Activated CD4-positive, alpha-beta T cell treated with anti-CD3 and anti-CD28 coated beads, Interleukin-2, Interleukin-4, amounts not matched to agents 100 ng/mL and 50 ng/mL, durations not matched to agents 16 hours and 8 hours (primary cell): ENCODE measurements around the gene NRARP.
"Not testable (repeated sequence)": the region's sequence is repeated elsewhere in the genome, so short reads cannot be mapped to it uniquely, and the experiment has no call there.

Experiments used
- DNase-seq: peaks from one replicate; pipeline ENCODE4 v3.0.0-alpha.2; 2020; ENCODE audit warnings: low spot score

The NRARP gene

GRCh38 chr9:137276473-137277328, 25.4 kb downstream of the NRARP start:
- DNase-seq, result no peak

GRCh38 chr9:137275588-137276472, 26.2 kb downstream of the NRARP start:
- no peak for DNase-seq

- no peak for DNase-seq
Observed at GRCh38 chr9:137275203-137275587, 26.9 kb downstream of the NRARP start.

- no peak for DNase-seq
Observed at GRCh38 chr9:137273611-137274320, 28.3 kb downstream of the NRARP start.

- no peak for DNase-seq
Observed at GRCh38 chr9:137273095-137273490, 29.0 kb downstream of the NRARP start.

GRCh38 chr9:137272241-137273094, 29.6 kb downstream of the NRARP start:
- no peak for DNase-seq

- DNase-seq, result no peak
Observed at GRCh38 chr9:137271696-137272076, 30.4 kb downstream of the NRARP start.

- DNase-seq, result no peak
Observed at GRCh38 chr9:137270929-137271695, 31.0 kb downstream of the NRARP start.

- no peak for DNase-seq
Observed at GRCh38 chr9:137269231-137269772, 32.8 kb downstream of the NRARP start.

GRCh38 chr9:137268538-137269201, 33.4 kb downstream of the NRARP start:
- DNase-seq, result no peak

- no peak for DNase-seq
Observed at GRCh38 chr9:137267933-137268355, 34.1 kb downstream of the NRARP start.

- no peak for DNase-seq
Observed at GRCh38 chr9:137266585-137267453, 35.3 kb downstream of the NRARP start.

- DNase-seq, result no peak
Observed at GRCh38 chr9:137266162-137266527, 35.9 kb downstream of the NRARP start.

GRCh38 chr9:137265496-137266161, 36.4 kb downstream of the NRARP start:
- DNase-seq, result no peak

GRCh38 chr9:137264067-137264466, 38.0 kb downstream of the NRARP start:
- no peak for DNase-seq

GRCh38 chr9:137263506-137263905, 38.6 kb downstream of the NRARP start:
- no peak for DNase-seq

- DNase-seq, result no peak
Observed at GRCh38 chr9:137262909-137263285, 39.2 kb downstream of the NRARP start.

GRCh38 chr9:137262173-137262908, 39.7 kb downstream of the NRARP start:
- DNase-seq, result not testable (repeated sequence)
